HG02981 (cell line): ENCODE measurements around the gene CELF4.

Experiments
- ATAC-seq: cut with Tn5 transposase; IDR thresholded peaks from one replicate; pipeline ENCODE4 v1.9.1; 2021; ENCODE audit warnings: mild to moderate bottlenecking, moderate library complexity; ENCODE audit not compliant: unreplicated experiment

The CELF4 gene

GRCh38 chr18:37299471-37300304, 265.9 kb downstream of the CELF4 start:
- ATAC-seq: peak; percentile 83

GRCh38 chr18:37298816-37299215, 266.8 kb downstream of the CELF4 start:
- ATAC-seq: no peak

GRCh38 chr18:37297106-37297505, 268.5 kb downstream of the CELF4 start:
- ATAC-seq: no peak

- no peak for ATAC-seq
Observed at GRCh38 chr18:37294951-37295350, 270.6 kb downstream of the CELF4 start.

GRCh38 chr18:37293359-37293758, 272.2 kb downstream of the CELF4 start:
- no peak for ATAC-seq

- ATAC-seq: no peak
Observed at GRCh38 chr18:37289423-37289822, 276.2 kb downstream of the CELF4 start.

GRCh38 chr18:37287601-37288000, 278.0 kb downstream of the CELF4 start:
- no peak for ATAC-seq

- ATAC-seq: no peak
Observed at GRCh38 chr18:37286801-37287200, 278.8 kb downstream of the CELF4 start.

GRCh38 chr18:37285825-37286224, 279.8 kb downstream of the CELF4 start:
- no peak for ATAC-seq

- no peak for ATAC-seq
Observed at GRCh38 chr18:37284260-37284659, 281.3 kb downstream of the CELF4 start.

GRCh38 chr18:37282386-37283037, 283.1 kb downstream of the CELF4 start:
- no peak for ATAC-seq

GRCh38 chr18:37280701-37281393, 284.8 kb downstream of the CELF4 start:
- ATAC-seq: no peak

GRCh38 chr18:37277804-37278203, 287.8 kb downstream of the CELF4 start:
- ATAC-seq: no peak

GRCh38 chr18:37276111-37276890, 289.3 kb downstream of the CELF4 start:
- no peak for ATAC-seq

- ATAC-seq: no peak
Observed at GRCh38 chr18:37275237-37275741, 290.3 kb downstream of the CELF4 start.

- no peak for ATAC-seq
Observed at GRCh38 chr18:37274309-37275236, 291.0 kb downstream of the CELF4 start.

- no peak for ATAC-seq
Observed at GRCh38 chr18:37272841-37273240, 292.8 kb downstream of the CELF4 start.

- no peak for ATAC-seq
Observed at GRCh38 chr18:37272226-37272625, 293.4 kb downstream of the CELF4 start.

GRCh38 chr18:37270666-37271052, 294.9 kb downstream of the CELF4 start:
- no peak for ATAC-seq
